ENCODE measurements around the gene GOLGA8M.
"Not testable (repeated sequence)": the region's sequence is repeated elsewhere in the genome, so short reads cannot be mapped to it uniquely, and the experiment has no call there.

- TF ChIP-seq CTCF, POLR2A (IDR thresholded peaks at IDR 0.05): not testable (repeated sequence)
These were observed 56.2 kb downstream of the GOLGA8M start for GRCh38 chr15:28656018-28656360.

Measured in thyroid gland (tissue), 4 donors.